ENCODE measurements around the gene ZNF726.
A peak's percentile ranks its signal among the peaks of the same experiment; 100 is the strongest.
"Not testable (repeated sequence)": the region's sequence is repeated elsewhere in the genome, so short reads cannot be mapped to it uniquely, and the experiment has no call there.

The ZNF726 gene

GRCh38 chr19:23914402-23915286, at the start of gene ZNF726:
ZNF726 (plus strand) TSS chr19:23914886; CDS start chr19:23914995, 109 bp downstream.
- DNase-seq = peak; percentile 83

- DNase-seq = no peak
These were observed 46.8 kb upstream of the ZNF726 start for GRCh38 chr19:23867895-23868294.

DNA sequence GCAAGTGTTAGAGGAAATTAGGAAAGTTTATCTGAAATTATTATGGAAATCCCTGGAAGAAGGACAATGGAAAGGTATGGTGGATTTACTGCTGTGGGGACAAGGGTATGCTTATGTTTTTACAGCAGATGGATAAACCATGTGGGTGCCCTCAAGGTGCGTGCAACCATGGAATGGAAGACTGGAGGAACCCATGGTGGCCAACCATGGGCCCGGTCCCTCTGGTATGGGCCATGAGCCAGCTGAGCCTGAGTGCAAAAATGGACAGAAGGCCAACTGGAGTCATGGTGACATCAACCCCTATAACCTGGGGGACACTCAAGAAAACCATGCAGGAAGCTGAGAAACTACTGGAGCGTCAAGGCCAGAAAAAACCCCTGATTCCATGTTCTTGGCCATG, 46.1 kb upstream of the ZNF726 start:
- no peak for DNase-seq

DNA sequence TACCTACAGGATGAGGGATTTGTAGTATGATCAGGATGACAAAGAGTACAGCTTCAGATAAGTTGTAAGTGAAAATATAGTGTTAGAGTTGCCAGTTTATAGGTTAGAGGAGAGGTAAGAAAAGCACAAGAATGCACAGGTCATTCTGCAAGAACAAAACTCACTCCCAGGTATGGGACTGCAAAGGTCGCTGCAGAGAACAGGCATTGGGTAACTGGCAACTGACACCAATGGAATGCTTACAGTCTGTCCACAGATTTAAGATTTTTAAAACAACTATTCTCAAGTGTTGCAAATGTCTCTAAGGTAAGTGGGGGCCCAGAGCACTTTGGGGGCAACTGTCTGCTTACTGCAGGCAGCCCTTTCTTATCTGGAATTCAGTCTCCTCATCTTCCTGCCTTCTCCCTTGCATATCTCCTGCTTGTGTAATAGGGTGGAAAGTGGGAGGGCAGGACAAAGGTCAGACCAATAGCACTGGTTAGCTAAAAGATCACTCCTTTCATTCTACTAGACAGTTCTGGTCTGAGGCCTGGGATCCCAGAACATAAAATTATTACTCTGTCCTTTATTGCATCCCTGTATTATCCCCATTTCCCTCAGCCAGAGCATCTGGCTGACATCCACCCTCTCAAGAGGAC, 42.3 kb upstream of the ZNF726 start:
- no peak for DNase-seq

DNA sequence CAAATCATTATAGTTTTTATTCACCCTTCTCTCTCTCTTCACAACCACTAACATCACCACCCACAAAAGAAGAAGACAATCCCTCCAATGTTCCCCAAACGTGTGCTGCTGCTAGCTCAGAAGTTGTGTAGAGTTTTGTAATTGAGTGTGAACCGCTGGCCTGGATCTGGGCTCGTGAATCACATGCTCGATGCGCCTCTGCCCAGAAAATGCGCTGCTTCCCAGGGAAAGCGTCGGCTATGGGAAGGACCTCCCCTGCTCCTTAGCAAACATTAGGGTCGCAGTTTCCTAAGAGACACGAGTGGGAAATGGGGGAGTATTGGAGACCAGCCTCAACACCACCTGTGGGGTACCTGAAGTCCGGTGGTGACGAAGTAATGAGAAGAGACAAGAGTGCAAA, 38.4 kb upstream of the ZNF726 start:
- DNase-seq = no peak

GRCh38 chr19:23876756-23877155, 37.9 kb upstream of the ZNF726 start:
- not testable (repeated sequence) for DNase-seq

- no peak for DNase-seq
These were observed 32.2 kb upstream of the ZNF726 start for GRCh38 chr19:23882493-23882892.

- no peak for DNase-seq
These were observed 30.3 kb upstream of the ZNF726 start for GRCh38 chr19:23884363-23884762.

GRCh38 chr19:23887642-23888041, 27.0 kb upstream of the ZNF726 start:
- DNase-seq = no peak

DNA sequence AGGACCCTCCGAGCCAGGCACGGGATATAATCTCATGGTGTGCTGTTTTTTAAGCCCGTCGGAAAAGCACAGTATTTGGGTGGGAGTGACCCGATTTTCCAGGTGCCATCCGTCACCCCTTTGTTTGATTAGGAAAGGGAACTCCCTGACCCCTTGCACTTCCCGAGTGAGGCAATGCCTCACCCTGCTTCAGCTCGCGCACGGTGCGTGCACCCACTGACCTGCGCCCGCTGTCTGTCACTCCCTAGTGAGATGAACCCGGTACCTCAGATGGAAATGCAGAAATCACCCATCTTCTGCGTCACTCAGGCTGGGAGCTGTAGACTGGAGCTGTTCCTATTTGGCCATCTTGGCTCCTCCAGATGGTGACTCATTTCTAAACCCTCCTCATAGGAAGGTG, 18.6 kb upstream of the ZNF726 start:
- DNase-seq = not testable (repeated sequence)

GRCh38 chr19:23896912-23897311, 17.8 kb upstream of the ZNF726 start:
- no peak for DNase-seq

- DNase-seq = no peak
These were observed 13.3 kb upstream of the ZNF726 start for GRCh38 chr19:23901360-23901759.

DNA sequence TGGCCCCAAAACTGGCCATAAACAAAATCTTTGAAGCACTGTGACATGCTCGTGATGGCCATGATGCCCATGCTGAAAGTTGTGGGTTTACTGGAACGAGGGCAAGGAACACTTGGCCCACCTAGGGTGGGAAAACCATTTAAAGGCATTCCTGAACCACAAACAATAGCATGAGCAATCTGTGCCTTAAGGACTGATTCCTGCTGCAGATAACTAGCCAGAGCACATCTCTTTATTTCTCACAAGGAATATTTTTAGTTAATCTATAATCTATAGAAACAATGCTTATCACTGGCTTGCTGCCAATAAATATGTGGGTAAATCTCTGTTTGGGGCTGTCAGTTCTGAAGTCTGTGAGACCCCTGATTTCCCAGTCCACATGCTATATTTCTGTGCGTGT, 10.3 kb upstream of the ZNF726 start:
- DNase-seq = no peak

GRCh38 chr19:23905771-23906170, 8.9 kb upstream of the ZNF726 start:
- no peak for DNase-seq

- no peak for DNase-seq
These were observed 7.9 kb upstream of the ZNF726 start for GRCh38 chr19:23906835-23907234.

DNA sequence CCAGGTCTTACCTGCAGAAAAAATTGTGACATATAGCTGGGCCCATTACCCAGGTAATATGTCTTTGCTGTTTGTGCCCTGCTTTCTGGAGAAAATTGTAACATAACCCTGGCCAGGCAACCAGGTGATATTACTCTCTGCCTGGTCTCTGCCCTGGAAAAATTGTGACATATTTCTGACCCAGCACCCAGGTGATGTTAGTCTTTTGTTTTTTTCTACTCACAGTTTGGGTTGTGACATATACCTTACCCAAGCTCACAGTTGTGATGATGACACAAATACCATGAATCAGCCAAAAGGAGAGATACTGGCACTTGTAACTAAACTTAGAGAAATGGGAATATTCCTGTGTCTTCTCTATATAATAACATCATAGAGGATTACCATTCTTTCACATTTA, 6.5 kb upstream of the ZNF726 start:
- DNase-seq = no peak

- DNase-seq = no peak
These were observed 5.5 kb upstream of the ZNF726 start for GRCh38 chr19:23909222-23909621.

DNA sequence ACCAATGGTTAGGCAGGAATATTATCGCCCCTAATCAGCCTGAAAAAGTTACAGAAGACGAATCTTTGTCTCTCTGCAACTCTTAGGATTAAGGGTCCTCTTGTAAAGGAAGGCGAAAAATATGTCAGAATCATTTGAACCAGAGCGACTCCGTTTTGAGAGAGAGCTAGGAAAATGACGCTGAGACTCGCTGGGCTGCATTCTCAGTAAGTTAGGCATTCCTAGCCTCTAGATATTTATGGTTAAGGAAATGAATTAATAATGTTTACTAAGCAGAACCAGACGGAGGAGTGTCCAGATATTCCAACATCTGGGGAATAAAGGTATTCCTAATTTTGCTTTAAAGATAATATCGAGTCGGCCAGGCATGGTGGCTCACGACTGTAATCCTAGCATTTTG, 755 bp upstream of the ZNF726 start:
- DNase-seq = no peak

GRCh38 chr19:23916991-23917390, 2.3 kb downstream of the ZNF726 start:
- no peak for DNase-seq

DNA sequence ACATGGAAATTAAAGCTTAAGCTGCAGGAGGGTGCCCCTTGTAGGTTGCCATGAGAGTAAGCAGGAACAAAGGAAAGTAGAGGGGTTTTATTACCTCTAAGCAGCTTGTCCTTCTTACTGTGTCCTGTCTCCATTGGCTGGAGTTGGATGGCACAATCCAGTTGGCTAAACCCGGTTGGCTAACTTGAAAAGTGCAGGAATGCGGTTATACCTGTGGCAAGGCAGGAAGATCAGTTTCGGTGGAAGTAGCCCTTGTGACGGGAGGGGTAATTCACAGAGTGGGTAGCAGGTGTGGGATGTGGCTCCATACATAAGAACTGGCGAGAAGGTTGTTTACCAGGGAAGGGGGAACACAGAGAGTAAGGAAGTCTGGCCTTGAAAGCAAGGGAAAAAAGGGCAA, 3.2 kb downstream of the ZNF726 start:
- no peak for DNase-seq

DNA sequence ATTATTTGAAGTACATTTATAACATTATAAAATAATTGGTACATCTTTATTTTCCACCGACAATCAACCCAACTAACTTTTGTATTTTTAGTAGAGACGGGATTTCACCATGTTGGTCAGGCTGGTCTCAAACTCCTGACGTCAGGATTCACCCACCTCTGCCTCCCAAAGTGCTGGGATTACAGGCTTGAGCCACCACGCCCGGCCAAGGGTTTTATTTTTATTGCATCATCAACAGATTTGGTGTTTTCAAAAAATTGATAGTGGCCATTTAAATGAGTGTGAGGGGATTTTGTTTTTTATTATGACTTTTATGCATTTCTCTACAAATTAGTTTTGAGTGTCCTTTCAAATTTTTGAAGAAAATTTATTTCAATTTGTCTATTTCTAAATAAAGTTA, 10.6 kb downstream of the ZNF726 start:
- no peak for DNase-seq

GRCh38 chr19:23932878-23933277, 18.2 kb downstream of the ZNF726 start:
- no peak for DNase-seq

GRCh38 chr19:23937031-23937430, 22.3 kb downstream of the ZNF726 start:
- DNase-seq = not testable (repeated sequence)

- DNase-seq = no peak
These were observed 28.7 kb downstream of the ZNF726 start for GRCh38 chr19:23943411-23943810.

GRCh38 chr19:23946569-23946968, 31.9 kb downstream of the ZNF726 start:
- no peak for DNase-seq
